Measurements from ENCODE around the gene ZBTB32. TPM values are rescaled to one million over a fixed set of nuclear protein-coding genes. Genes with fewer than 3 reads are reported as not detected.
A peak's percentile ranks its signal among the peaks of the same experiment; 100 is the strongest.

ZBTB32 gene
- total RNA-seq, 2 donors from 2014 or later = 181 to 198 TPM

DNA sequence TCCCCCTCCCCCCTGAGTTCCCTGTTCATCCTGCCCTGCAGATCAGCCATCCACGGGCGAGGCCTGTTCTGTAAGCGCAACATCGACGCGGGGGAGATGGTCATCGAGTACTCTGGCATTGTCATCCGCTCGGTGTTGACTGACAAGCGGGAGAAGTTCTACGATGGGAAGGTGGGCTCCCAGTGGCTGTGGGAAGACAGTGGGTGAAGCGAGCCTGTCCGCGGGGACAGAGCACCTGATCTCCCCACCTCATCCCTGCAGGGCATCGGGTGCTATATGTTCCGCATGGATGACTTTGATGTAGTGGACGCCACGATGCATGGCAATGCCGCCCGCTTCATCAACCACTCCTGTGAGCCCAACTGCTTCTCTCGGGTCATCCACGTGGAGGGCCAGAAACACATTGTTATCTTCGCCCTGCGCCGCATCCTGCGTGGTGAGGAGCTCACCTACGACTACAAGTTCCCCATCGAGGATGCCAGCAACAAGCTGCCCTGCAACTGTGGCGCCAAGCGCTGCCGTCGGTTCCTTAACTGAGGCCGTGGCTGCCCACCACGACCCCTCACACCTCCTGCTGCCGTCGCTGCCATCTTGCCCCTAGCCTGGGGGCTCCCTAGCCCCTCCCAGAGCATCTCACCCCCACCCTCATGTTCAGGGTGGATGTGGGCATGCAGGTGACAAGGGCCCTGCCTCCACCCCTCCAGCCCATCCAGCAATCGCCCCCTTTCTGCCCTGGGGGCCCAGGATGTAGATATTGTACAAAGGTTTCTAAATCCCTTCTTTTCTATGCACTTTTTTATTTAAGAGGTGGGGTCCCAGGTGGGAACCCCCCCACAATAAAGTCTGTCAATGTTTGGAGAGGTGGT is 33.9 kb downstream of the ZBTB32 start:
- no peak for ATAC-seq
- Mint-ChIP-seq H3K36me3 (peaks cover 20 to 30% of the 10 kb centered on the region in 2 donors), H3K27ac (peak overlapping the region; percentile 36 to 93), H3K9me3 (no peaks in the 10 kb centered on the region)
- DNase-seq (ENCODE audit: low spot score in 2 of 2) = no peak

DNA sequence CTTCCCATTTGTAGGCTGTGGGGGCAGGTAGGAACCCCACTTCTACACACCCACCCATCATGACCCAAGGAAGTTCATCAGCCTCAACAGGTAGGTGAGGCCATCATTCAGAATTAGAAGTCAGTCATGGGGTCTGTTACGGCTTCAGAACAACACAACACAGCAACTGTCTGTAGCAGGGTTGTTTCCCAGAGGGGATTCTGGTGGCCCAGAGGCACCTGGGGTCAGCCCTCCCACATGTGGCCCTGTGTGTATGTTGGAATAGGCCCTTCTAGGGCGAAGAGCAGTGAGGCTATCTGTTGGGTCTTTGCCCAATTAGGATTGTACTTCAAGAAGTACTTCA is 34.5 kb downstream of the ZBTB32 start:
- H3K36me3 Mint-ChIP-seq = peaks cover 20 to 28% of the 10 kb centered on the region in 2 donors
- peak overlapping the region; percentile 36 to 93 for H3K27ac Mint-ChIP-seq
- no peak for ATAC-seq

DNA sequence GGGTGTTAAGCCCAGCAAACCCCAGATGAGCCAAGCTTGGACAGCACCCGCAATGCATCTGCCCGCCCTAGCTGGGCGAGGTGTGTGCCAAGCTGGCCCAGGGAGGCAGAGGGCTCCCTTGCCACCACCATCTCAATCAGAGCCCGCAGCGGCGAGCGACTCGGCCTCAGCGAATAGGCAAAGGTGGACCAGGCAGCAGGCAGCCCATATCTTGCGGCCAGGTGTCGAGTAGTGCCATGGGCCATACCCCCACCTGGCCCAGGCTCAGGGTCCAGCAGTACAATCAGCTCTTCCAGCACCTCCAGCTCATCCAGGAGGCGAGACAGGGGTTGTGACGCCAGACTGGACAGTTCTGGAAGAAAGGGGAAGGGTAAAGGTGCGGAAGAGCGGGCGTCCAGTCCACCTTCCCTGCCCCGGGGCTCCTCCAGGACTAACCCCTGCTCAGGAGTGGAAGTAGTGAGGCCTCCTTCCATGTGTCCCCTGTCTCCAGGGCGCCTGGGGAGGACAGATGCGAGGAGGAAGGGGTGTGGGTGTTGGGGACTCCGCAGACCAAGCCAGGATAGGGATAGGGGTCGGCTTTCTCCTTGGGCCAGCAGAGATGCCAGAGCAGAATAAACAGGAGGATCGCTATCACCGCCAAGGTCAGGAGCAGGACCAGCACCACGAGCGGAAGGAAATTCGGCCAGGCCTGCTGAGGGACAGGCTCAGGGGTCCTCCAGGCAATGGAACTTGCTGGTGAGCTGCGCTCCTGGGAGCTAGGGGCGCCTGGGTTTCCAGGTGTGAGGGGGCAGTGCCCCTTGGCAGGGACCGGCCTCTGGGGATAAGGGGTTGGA is 35.1 kb downstream of the ZBTB32 start:
- Mint-ChIP-seq H3K9me3 (no peaks in the 10 kb centered on the region), H3K36me3 (peaks cover 20 to 22% of the 10 kb centered on the region in 2 donors), H3K27ac (peak overlapping the region in 1 of 2 donors; percentile 93)
- no peak for DNase-seq (ENCODE audit: low spot score in 2 of 2)
- ATAC-seq = no peak

More for the DNA sequence above, 34.5 kb downstream of the ZBTB32 start:
- DNase-seq (ENCODE audit: low spot score in 2 of 2) = no peak
- H3K9me3 Mint-ChIP-seq = no peaks in the 10 kb centered on the region

DNA sequence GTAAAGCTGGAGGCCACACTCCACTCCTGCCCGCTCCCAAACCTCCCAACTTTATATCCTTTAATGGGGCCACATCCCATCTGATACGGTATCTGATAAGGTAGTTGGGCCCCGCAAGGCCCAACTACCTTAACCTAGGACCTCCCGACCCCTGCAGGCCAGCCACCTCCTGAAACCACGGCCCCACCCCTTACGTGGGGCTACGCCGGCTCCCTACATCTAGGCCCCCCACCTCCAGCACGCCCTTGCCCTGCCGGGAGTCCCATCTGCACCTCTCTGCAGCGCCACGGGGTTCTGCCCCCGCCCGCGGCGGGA is 35.7 kb downstream of the ZBTB32 start:
- H3K9me3 Mint-ChIP-seq = no peaks in the 10 kb centered on the region
- H3K27ac Mint-ChIP-seq = peak overlapping the region in 1 of 2 donors; percentile 93
- DNase-seq (ENCODE audit: low spot score in 2 of 2) (no peak), ATAC-seq (peak in 1 of 2 donors; percentile 6)
- peaks cover 18 to 20% of the 10 kb centered on the region in 2 donors for H3K36me3 Mint-ChIP-seq

DNA sequence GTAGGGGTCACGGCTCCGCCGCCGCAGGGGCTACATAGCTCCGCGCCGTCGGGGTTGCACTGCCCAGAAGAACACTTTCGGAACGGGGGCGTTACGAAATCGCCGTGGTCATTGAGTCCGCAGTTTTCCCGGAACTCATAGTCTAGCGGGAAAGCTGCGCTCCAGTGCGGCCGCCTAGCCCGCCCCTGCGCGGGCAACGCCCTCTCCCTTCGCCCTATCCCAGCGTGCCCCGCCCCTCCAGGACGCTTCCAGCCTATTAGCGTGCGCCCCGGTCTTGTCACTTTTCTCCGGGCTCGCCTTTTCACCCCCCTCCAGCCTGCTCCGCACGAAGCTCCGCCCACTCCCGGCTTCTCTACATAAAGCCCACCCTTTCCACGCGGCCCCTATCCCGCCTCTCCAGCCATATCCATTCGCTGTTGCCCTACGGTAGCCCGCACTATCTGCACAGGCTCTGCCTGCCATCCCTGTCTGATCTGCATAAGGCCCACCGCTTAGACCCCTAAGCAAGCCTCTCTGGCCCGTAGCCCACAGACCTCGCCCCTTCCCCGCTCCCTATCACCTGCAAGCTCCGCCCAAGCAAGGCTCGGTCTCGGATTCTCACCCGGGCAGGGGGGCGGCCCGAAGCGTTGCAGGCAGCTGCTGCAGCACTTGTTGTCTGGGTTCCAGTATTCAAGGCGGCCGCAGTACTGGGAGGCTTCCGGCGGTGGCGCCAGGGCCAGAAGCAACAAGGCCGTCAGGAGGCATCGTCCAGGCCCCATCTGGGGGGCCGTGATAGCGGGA is 36.3 kb downstream of the ZBTB32 start:
- ATAC-seq (peak; percentile 72 to 74), DNase-seq (ENCODE audit: low spot score in 2 of 2) (peak; percentile 95 to 98)
- peaks cover 22 to 24% of the 10 kb centered on the region in 2 donors for H3K36me3 Mint-ChIP-seq
- H3K27ac Mint-ChIP-seq = peak overlapping the region; percentile 93 to 95
- no peaks in the 10 kb centered on the region for H3K9me3 Mint-ChIP-seq

DNA sequence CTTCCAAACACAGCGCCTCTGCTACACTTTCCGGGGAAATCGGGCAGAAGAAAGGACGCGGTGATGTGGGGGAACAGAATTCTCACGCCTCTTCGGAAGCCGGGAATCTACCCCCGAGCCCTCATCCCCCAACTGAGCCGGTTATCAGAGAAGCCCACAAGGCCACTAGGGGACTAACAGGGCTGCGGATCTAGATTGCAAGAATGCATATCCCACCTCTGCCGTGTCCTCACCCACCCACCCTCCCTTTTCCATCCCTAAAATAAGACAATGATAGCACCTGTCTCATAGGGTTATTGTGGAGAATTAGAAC is 36.8 kb downstream of the ZBTB32 start:
- Mint-ChIP-seq H3K27ac (peak overlapping the region; percentile 93 to 95), H3K9me3 (no peaks in the 10 kb centered on the region), H3K36me3 (peaks cover 26 to 27% of the 10 kb centered on the region in 2 donors)
- ATAC-seq (no peak), DNase-seq (ENCODE audit: low spot score in 2 of 2) (no peak)

DNA sequence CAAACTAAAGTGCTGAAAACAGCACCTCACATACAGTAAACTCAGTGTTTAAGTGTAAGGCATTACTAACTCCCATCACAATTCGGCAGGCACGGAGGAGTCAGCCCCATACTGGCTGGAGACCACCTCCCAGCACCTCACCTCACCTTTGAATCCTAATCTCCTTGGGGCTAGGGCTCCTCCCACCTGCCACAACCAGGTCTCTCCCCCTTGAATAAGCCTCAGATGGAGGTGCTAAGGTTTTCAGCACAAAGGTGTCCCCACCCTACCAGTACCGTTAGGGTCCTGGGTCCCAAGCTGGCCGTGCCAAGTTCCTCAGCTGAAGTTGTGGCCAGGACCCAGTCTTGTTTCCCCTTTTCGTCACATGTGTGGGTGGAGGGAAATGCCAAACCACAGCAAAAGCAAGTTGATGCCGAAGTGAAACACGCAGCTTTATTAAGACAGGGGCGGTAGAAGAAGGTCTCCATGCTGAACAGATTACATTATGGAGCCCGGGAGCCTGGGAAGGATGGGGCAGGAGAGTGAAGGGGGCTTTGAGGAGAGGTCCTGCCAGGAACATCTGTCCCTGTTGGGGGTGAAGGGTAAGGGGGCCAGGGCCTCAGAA is 37.9 kb downstream of the ZBTB32 start, which contains the start of gene IGFLR1:
Gene IGFLR1 (minus strand): TSS at position 332 of the 604 bp plus-strand sequence. CDS start 1,272 bp downstream, outside the sequence.
- ATAC-seq (peak in 1 of 2 donors; percentile 9), DNase-seq (ENCODE audit: low spot score in 2 of 2) (peak; percentile 70 to 85)
- Mint-ChIP-seq H3K27ac (peak within 1 kb of the TSS; percentile 93 to 96), H3K36me3 (peaks cover 26% of the 10 kb centered on the region in 2 donors), H3K9me3 (no peaks in the 10 kb centered on the region)

DNA sequence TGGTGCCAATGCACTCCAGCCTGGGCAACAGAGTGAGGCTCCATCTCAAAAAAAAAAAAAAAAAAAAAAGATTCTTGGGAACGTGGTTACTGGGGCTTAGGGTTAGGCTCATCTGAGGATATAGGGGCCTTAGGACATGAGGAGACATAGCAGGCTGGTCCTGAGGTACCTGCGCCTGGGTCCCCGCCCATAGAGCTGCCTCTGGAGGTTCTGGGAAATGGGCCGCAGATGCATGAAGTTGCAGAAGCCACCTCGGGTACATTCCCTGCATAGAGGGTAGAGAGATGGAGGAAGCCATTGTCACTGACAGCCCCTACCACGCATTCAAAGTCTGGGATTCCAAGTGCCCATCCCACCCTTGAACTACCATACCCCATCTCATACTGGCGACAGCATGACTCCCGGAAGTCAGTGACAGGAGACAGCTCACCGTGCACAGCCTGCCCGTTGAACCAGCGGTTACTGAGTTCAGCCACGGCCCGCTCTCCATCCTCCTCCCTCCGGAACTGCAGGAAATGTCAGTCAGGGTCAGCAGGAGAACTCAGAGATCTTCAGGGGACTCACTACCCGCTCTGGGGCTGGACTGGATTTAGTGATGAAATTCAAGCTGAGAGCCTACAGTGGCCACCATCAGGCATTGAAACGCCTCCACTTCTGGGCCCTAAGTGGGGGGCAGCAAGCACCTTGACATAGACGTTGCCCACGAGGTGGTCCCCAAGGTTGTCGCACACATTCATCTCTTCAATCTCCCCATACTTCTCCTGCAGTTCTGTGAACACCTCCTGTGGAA is 39.5 kb downstream of the ZBTB32 start:
- Mint-ChIP-seq H3K27ac (peak overlapping the region; percentile 93 to 100), H3K9me3 (no peaks in the 10 kb centered on the region), H3K36me3 (peaks cover 27 to 31% of the 10 kb centered on the region in 2 donors)
- no peak for DNase-seq (ENCODE audit: low spot score in 2 of 2)
- ATAC-seq = no peak

DNA sequence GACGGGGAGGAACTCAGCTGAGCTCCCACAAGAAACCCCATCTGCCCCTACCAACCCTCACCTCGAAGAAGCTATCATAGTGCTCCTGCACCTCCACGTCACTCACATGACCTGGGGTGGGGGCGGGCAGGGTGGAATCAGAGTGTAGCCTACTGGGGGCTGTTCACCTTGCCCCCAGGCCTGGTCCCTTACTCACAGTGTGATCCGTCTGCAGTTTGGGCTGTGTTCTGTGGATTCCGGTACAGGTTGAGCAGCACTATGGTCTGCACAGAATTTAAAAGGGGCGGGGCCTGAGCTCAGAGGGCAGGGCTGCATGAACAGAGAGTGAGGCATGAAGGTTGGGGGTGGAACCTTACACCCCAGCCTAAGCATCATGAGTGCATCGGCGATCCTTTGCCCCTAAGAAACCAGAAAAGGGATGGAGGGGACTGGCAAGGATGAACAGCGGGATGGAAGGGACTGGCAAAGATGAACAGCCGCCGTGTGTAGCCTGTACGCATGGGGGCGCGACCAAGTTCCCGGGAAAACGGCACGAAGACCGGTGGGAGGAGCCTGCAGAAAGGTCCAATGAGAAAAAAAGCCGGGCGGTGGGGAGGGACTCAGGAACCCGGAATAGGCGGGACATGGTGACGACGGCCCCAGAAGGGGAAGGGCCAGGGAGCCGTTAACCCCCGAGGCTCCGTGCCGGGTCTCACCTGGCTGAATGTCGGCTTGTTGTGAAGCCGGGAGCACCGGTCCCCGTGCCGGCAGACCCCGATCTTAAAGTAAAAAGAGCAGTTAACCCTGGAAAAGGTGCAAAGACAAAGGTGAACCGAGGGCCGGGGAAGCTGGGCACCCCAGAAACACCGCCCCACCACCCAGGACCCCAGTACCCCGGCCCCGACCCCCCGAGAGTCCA is 40.3 kb downstream of the ZBTB32 start:
- DNase-seq (ENCODE audit: low spot score in 2 of 2) (peak; percentile 89 to 94), ATAC-seq (peak; percentile 58 to 64)
- Mint-ChIP-seq H3K36me3 (peaks cover 25 to 31% of the 10 kb centered on the region in 2 donors), H3K9me3 (no peaks in the 10 kb centered on the region), H3K27ac (peak overlapping the region; percentile 93 to 100)

DNA sequence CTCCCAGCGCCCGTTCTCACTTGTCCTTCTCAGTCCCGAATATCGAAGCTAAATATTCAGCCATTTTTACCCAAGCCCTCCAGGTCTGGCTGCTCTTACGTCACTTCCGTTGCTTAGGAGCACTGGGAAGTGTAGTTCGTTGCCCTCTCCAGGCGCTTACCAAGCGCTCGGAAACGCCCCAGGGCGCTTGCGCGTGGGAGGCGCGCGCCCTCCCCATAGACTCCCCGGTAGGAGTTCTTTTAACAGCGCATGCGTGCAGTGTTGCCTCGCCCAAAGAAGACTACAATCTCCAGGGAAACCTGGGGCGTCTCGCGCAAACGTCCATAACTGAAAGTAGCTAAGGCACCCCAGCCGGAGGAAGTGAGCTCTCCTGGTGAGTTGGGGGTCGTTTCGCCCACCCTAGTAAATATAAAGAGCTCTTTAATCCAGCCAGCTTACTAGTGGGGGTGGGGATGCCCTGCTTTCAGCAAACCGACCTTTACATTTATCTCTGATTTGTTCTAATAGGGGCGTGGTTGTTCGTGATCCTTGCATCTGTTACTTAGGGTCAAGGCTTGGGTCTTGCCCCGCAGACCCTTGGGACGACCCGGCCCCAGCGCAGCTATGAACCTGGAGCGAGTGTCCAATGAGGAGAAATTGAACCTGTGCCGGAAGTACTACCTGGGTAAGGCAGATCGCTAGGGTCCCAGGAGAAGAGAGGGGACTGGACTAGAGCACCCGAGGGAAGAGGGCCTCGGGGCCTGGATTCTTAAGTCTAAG is 41.1 kb downstream of the ZBTB32 start, which contains the start of the genes PSENEN and U2AF1L4:
Gene PSENEN (plus strand): TSS at position 324 of the 759 bp plus-strand sequence. CDS start 280 bp downstream, at position 604.
Gene U2AF1L4 (minus strand): TSS at position 91 of the 759 bp plus-strand sequence. CDS start 27 bp downstream, at position 64.
- ATAC-seq (peak; percentile 53 to 60), DNase-seq (ENCODE audit: low spot score in 2 of 2) (peak; percentile 92 to 98)
- H3K36me3 Mint-ChIP-seq = peaks cover 25 to 31% of the 10 kb centered on the region in 2 donors
- H3K9me3 Mint-ChIP-seq = no peaks in the 10 kb centered on the region
- H3K27ac Mint-ChIP-seq = peak within 1 kb of the TSS; percentile 93 to 100

DNA sequence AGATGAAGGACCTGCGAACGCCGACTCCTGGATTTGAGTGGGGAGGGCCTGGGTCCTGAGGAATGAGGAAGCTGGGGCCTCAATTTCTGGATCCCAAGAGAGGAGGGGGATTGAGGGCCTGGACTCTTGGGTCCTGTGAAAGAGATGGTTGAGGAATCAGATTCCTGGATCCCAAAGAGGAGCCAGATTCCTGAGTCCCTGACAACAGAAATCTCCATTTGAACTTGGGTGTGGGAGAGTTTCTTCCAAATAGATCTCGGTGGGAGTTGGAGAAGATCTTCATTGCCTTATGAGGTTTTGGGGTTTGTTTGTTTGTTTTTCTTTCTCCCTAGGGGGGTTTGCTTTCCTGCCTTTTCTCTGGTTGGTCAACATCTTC is 41.7 kb downstream of the ZBTB32 start:
- H3K9me3 Mint-ChIP-seq = no peaks in the 10 kb centered on the region
- no peak for ATAC-seq
- H3K27ac Mint-ChIP-seq = peak overlapping the region; percentile 93 to 100
- no peak for DNase-seq (ENCODE audit: low spot score in 2 of 2)
- peaks cover 25% of the 10 kb centered on the region in 2 donors for H3K36me3 Mint-ChIP-seq

DNA sequence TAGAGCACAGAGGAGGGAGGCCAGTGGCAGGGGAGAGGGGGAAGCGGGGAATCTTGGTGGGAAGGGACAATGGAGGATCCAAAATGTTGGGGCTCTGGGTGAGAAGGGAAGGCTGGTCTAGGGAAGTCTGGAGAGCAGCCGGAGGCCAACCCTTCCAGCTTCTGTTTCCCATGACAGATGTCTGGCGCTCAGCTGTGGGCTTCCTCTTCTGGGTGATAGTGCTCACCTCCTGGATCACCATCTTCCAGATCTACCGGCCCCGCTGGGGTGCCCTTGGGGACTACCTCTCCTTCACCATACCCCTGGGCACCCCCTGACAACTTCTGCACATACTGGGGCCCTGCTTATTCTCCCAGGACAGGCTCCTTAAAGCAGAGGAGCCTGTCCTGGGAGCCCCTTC is 42.2 kb downstream of the ZBTB32 start:
- Mint-ChIP-seq H3K27ac (peak overlapping the region; percentile 93 to 100), H3K36me3 (peaks cover 24 to 25% of the 10 kb centered on the region in 2 donors), H3K9me3 (no peaks in the 10 kb centered on the region)
- DNase-seq (ENCODE audit: low spot score in 2 of 2) (no peak), ATAC-seq (no peak)

DNA sequence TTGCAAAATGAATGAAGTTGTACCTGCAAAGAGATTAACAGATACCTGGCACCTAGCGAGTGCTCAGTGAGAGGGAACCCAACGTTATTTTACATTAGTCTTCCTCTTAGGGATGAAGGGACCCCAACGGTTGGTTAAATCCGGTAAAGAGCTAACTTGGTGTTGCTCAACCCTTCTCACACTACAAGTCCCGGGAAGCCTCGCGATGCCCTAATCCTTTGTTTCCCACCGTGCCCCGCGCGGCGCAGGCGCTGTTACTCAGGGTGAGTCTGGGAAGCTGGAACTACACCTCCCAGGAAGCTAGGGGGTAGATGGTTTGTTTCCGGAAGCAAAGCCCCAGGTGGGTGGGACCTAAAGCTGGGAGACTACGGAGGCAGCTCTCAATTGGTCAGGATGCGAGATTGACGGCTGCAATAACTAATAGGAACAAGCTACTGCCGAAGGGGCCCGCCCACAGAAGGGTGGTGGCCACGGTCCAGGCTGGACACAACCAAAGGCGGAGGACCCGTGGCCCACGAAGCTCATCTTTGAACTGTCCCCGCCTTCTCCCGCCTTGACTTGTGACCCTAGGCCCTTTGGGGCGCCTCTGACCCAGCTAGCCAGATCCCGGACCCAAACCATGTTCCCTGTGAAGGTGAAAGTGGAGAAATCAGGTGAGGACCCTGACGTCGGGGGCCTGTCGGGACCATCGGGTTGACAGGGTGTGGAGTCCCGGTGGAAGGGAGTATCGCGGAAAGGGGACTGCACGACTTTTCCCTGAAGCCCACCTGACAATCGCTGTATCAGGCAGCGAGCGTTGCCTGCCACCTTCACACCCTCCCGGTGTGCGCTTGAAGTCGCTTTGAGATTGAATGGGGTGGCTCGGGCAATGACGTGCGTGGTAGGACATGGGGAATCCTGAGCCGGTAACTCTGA is 44.0 kb downstream of the ZBTB32 start, which contains the start of gene LIN37:
Gene LIN37 (plus strand): TSS at position 471 of the 915 bp plus-strand sequence. CDS start 149 bp downstream, at position 620.
- H3K9me3 Mint-ChIP-seq = no peaks in the 10 kb centered on the region
- H3K36me3 Mint-ChIP-seq = peaks cover 13 to 15% of the 10 kb centered on the region in 2 donors
- ATAC-seq (peak; percentile 78 to 81), DNase-seq (ENCODE audit: low spot score in 2 of 2) (peak; percentile 98 to 99)
- H3K27ac Mint-ChIP-seq = peak within 1 kb of the TSS; percentile 96

Data from activated naive CD4-positive, alpha-beta T cell treated with anti-CD3 and anti-CD28 coated beads, Interleukin-2, amount 50 U/mL, for 72 hours (primary cell).